GM21529 (cell line): ENCODE measurements around the gene MYCBP2.
"Not testable (repeated sequence)": the region's sequence is repeated elsewhere in the genome, so short reads cannot be mapped to it uniquely, and the experiment has no call there.

Experiments
- ATAC-seq: cut with Tn5 transposase; IDR thresholded peaks from one replicate; pipeline ENCODE4 v1.9.1; 2021; ENCODE audit not compliant: unreplicated experiment

The MYCBP2 gene

GRCh38 chr13:77040835-77041234 lies 286.1 kb downstream of the MYCBP2 start:
- no peak for ATAC-seq

DNA sequence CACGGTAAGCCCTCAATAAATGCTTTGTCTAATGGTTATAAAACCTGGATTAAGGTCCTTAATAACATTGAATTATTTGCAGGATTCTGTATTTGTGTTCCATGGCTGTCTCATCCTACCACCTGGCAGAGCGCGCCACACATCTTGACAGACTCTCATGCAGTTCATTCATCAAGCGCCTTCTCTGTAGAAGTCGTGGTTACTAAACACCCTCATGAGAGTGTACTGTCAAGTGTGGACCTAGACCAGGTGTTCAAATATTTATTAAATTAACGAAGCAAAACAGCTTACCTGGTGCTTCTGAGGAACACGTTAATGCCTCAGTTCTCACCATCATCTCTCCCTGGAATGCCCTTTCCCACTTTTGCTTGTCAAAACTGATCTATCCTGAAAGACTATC lies 286.8 kb downstream of the MYCBP2 start:
- no peak for ATAC-seq

- ATAC-seq = no peak
Measured at GRCh38 chr13:77038907-77039480, 287.9 kb downstream of the MYCBP2 start.

DNA sequence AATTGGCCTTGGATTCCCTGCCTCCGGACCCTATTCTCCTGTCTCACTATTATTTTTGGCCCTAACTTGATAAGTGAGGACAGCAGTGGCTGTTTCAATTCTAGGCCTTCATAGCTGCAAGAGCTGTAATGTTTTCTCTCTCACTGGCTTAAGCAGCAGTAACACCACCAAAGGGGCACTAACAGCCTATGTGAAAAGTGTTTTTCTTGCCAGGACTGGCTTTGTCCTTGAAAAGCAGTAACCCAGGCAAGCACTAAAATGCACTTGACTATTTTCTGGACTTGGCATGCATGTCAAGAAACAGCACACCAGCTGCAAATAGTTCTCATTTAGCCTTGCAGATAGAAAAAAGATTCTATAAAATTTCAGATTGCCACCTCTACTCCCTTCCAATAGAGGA lies 290.6 kb downstream of the MYCBP2 start:
- no peak for ATAC-seq

- no peak for ATAC-seq
Measured at GRCh38 chr13:77034881-77035280, 292.0 kb downstream of the MYCBP2 start.

- no peak for ATAC-seq
Measured at GRCh38 chr13:77033717-77034302, 293.1 kb downstream of the MYCBP2 start.

DNA sequence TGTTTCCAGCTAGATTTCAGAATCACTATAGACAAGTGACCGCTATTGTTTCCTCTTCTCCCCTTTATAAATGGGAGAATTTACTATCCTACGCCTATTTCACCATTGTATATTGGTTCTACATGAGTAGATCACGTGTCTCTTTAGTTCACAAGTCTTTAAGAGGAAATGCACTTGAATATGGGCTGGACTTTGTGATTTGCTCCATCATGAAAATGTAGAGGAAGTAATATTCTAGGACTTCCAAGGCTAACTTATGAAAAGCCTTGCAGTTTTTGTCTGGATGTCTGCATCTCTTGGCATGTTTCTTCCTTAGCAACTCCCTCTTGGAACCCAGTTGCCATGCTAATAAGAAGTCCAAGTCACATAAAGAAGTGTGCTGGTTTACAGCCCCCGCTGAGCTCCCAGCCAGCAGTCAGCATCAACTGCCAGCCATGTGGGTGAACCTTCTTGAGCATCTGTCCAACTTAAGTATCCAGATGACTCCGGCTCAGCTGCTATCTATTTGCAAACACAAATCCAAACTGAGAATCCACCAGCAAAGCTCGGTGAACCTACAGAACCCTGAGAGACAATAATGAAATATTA lies 295.1 kb downstream of the MYCBP2 start:
- no peak for ATAC-seq

DNA sequence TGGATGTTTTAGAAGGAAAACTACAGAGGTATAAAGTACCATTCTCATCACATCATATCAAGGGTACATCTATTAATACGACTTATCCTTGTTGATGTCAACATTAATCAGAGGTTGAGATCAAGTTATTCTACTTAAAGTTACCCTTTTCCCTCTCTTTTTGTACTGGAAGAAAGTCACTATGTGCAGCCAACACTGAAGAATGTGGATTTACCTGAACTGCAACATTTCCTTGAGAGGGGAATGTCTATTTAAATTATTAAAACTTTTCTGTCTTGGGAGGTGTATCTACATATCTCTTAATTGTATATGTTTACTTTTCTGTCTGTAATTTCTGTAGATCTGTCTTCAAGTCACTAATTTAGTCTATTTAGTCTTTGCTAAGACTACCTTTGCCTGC lies 297.5 kb downstream of the MYCBP2 start:
- no peak for ATAC-seq

- ATAC-seq = no peak
Measured at GRCh38 chr13:77028202-77028601, 298.7 kb downstream of the MYCBP2 start.

- peak; percentile 47 for ATAC-seq
Measured at GRCh38 chr13:77026861-77027621, 299.9 kb downstream of the MYCBP2 start, which contains the start of gene FBXL3. TSS of gene FBXL3 (minus strand) at chr13:77027159. CDS start at chr13:77021860, 5,299 bp downstream.

GRCh38 chr13:77026255-77026860 lies 300.5 kb downstream of the MYCBP2 start:
- ATAC-seq = peak; percentile 61

- no peak for ATAC-seq
Measured at GRCh38 chr13:77022341-77022740, 304.6 kb downstream of the MYCBP2 start.

- no peak for ATAC-seq
Measured at GRCh38 chr13:77019756-77020155, 307.1 kb downstream of the MYCBP2 start.

DNA sequence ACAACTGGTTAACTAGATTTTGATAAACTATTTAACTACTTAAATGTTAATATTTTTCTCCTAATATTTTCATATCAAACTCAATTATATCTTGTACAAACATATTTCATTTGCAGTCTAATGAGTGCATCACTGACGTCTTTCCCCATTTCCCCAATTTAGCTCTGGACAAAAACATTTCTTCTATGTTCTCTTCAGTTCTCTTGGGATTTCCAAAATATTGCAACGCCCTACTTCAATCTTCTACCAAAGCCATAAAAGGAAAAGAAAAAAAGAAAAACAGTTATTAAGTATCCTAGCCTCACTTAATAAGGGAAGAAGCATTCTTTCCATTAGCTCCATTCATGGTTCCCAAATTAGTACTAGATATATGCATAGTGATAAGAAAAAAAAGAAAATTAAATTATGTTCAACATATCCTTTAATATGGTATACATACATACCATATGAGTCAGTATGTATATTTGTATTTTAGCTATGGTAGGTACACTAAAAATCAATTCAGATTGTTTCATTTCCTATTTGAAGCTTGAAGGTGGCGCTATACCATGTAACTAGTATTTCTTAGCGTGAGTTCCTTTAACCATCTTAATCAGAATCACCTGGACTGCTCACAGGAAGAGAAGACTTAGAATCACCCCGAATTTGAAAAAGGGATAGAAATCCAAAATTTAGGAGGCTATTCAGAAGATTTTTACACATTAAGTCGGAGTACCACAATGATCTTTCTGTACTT lies 309.8 kb downstream of the MYCBP2 start:
- ATAC-seq = no peak

DNA sequence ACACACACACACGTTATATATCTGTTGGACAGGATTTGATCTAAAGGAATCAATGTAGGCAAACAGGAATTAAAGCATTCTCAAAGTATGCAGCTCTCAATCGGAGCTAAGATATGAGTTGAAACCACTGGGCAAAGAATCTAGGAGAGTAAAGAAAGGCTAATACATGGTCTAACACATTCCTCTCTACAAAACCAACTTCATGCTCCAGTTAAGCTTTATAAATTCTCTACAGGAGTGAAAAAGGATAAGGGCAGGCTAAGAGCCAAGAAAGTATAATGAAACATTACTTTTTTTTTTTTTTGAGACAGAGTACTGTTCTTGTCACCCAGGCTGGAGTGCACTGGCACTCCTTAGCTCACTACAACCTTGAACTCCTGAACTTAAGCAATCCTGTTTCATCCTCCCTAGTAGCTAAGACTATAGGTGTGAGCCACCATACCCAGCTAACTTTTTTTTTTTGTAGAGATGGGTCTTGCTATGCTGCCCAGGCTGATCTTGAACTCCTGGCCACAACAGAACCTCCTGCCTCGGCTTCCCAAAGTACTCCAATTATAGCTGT lies 310.6 kb downstream of the MYCBP2 start:
- no peak for ATAC-seq

GRCh38 chr13:77014906-77015685 lies 311.8 kb downstream of the MYCBP2 start:
- ATAC-seq = no peak

DNA sequence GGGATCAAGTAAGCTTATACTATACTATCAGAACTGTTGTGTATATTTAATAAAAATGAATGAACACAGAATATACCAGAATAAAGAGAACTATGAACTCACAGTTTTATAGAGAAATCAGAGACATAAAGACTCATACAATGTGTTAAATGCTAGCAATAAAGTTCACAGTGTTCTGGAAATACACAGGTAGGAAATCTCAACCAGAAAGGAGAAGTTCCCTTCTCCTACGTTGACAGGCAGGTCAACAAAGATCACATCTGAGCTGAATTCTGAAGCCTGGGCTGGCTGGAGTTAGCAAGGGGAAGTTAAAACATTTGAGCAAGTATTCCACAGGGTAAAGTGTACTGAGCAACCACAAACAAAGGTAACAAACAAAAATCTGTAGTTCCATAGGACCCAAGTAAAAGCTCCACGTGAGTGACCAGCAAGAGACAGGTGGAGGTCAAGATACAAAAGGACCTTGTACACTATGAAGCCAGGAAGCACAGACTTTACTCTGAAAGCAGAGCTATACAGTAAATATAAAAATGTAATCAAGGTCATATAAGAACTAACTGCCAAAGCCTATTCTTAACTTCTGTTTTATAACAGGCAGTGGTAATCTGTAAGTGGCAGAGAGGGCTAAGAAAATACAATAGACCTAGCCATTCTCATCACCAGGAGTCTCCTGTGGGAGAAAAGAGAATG lies 312.9 kb downstream of the MYCBP2 start:
- ATAC-seq = no peak

- not testable (repeated sequence) for ATAC-seq
Measured at GRCh38 chr13:77009719-77010118, 317.2 kb downstream of the MYCBP2 start.

GRCh38 chr13:77009011-77009410 lies 317.9 kb downstream of the MYCBP2 start:
- peak; percentile 60 for ATAC-seq
